HG03432 (cell line): ENCODE data around the gene ZNF430.
"Not testable (repeated sequence)": the region's sequence is repeated elsewhere in the genome, so short reads cannot be mapped to it uniquely, and the experiment has no call there.

ENCODE experiments used
- ATAC-seq: cut with Tn5 transposase; IDR thresholded peaks from one replicate; pipeline ENCODE4 v1.9.1; 2021; ENCODE audit warnings: mild to moderate bottlenecking, moderate library complexity; ENCODE audit not compliant: unreplicated experiment

The ZNF430 gene

GRCh38 chr19:21020298-21021227, at the start of gene ZNF430:
TSS of gene ZNF430 (plus strand) at chr19:21020657. CDS start at chr19:21020801, 144 bp downstream.
- peak; percentile 96 for ATAC-seq

- ATAC-seq = not testable (repeated sequence)
Observed at GRCh38 chr19:20992788-20993187, 27.7 kb upstream of the ZNF430 start.

GRCh38 chr19:20999731-21000352, 20.6 kb upstream of the ZNF430 start:
- ATAC-seq = peak; percentile 99

GRCh38 chr19:21021238-21021637, 781 bp downstream of the ZNF430 start:
- ATAC-seq = not testable (repeated sequence)

GRCh38 chr19:21022996-21023395, 2.5 kb downstream of the ZNF430 start:
- no peak for ATAC-seq

- ATAC-seq = no peak
Observed at GRCh38 chr19:21023901-21024300, 3.4 kb downstream of the ZNF430 start.

- ATAC-seq = no peak
Observed at GRCh38 chr19:21028969-21029268, 8.5 kb downstream of the ZNF430 start.

GRCh38 chr19:21045028-21045427, 24.6 kb downstream of the ZNF430 start:
- ATAC-seq = no peak

GRCh38 chr19:21046489-21046888, 26.0 kb downstream of the ZNF430 start:
- ATAC-seq = no peak

- no peak for ATAC-seq
Observed at GRCh38 chr19:21047716-21048115, 27.3 kb downstream of the ZNF430 start.

GRCh38 chr19:21052902-21053301, 32.4 kb downstream of the ZNF430 start:
- no peak for ATAC-seq

GRCh38 chr19:21065336-21065735, 44.9 kb downstream of the ZNF430 start:
- no peak for ATAC-seq

GRCh38 chr19:21082011-21082975, 61.8 kb downstream of the ZNF430 start, which contains the start of gene ZNF714:
TSS of gene ZNF714 (plus strand) at chr19:21082203. CDS start at chr19:21098269, 16,066 bp downstream.
- peak; percentile 98 for ATAC-seq

GRCh38 chr19:21084343-21084742, 63.9 kb downstream of the ZNF430 start:
- ATAC-seq = no peak

GRCh38 chr19:21087871-21088270, 67.4 kb downstream of the ZNF430 start:
- no peak for ATAC-seq

- ATAC-seq = no peak
Observed at GRCh38 chr19:21092109-21092508, 71.7 kb downstream of the ZNF430 start.

GRCh38 chr19:21094347-21095025, 74.0 kb downstream of the ZNF430 start:
- no peak for ATAC-seq

- ATAC-seq = no peak
Observed at GRCh38 chr19:21098291-21098690, 77.8 kb downstream of the ZNF430 start.

GRCh38 chr19:21101521-21102242, 81.2 kb downstream of the ZNF430 start:
- no peak for ATAC-seq

- no peak for ATAC-seq
Observed at GRCh38 chr19:21109116-21109515, 88.7 kb downstream of the ZNF430 start.
